HG03095 (cell line): Measurements from ENCODE around the gene ACAD9.
"Not testable (repeated sequence)": the region's sequence is repeated elsewhere in the genome, so short reads cannot be mapped to it uniquely, and the experiment has no call there.

Experiments used
- ATAC-seq: cut with Tn5 transposase; IDR thresholded peaks from one replicate; pipeline ENCODE4 v1.9.1; 2021; ENCODE audit warnings: moderate library complexity; ENCODE audit not compliant: unreplicated experiment

Gene ACAD9

DNA sequence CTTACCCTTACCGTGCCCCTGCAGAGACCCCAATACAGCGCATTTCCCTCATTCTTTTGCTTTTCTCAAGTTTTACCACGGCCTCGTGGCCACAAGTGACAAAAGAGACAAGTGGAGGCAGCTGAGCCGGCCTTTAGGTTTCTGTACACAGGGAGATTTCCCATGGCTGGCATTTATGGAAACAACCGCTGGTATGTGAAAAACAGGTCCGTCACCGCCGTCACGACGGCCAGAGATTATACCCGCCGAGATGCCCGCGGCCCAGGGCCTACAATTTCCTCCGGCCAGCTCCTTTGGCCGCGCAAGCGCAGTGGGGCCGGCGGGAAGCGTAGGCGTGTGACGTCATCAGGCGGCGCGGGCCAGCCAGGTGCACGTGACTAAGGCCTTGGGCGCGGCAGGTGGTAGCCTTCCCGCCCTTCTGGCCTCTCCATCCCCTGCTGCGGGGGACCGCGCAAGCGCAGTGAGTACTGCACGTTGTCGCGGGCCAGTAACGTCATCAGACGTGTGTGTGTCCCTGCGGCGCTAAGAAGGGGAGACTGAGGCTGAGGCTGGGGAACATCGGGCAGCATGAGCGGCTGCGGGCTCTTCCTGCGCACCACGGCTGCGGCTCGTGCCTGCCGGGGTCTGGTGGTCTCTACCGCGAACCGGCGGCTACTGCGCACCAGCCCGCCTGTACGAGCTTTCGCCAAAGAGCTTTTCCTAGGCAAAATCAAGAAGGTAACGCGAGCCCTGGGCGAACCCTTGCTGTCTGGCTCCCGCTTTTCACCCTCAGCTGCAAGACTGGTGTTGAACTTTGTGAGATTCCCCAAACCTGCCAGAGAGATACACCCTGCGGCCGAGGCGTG is at the start of gene ACAD9:
Gene ACAD9, plus strand, starts transcription at position 496 of the 845 bp plus-strand sequence. Its CDS starts 72 bp downstream, at position 568.
- ATAC-seq: peak; percentile 74

DNA sequence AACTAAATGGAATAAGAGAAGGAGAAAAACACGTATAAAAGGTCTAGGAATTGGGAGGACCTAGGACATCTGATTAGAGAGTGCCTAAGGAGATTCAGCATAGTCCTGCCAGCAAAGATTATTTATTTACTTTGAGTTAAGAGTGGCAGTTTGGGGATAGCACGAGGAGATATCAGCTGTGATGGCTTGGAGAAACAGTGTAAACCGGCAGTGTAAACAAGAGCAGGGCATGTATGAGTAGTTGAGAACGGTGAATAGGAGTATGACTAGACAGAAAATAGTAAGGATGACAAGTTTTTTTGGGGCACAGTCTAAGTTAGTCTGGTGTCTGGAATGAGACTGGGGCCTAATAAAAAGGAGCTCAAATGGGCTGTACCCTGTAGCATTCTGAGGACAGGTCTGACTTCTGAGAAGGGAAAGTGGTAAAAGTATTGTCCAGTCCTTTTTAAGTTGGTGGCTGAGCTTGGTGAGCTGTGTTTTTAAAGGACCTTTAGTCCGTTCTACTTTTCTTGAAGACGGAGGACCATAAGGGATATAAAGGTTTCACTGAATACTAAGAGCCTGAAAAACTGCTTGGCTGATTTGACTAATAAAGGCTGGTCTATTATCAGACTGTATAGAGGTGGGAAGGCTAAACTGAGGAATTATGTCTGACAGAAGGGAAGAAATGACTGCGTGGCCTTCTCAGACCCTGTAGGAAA is 49.3 kb upstream of the ACAD9 start:
- ATAC-seq: not testable (repeated sequence)

DNA sequence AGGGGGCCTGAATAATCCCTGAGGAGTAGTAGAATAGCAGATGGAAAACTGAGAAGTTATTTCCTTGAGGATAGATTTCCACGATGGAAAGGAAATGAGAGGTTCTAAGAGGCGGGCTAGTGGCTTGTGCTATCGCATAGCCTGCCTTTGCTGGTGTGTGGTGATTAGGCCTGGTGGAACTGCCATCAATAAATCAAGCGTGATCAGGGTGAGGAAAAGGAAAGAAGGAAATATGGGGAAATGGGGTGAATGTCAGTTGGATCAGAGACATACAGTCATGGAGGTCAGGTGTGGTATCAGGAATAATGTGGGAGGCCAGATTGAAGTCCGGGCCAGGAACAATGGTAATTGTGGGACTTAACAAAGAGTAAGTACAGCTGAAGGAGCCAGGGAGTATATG is 48.7 kb upstream of the ACAD9 start:
- not testable (repeated sequence) for ATAC-seq

DNA sequence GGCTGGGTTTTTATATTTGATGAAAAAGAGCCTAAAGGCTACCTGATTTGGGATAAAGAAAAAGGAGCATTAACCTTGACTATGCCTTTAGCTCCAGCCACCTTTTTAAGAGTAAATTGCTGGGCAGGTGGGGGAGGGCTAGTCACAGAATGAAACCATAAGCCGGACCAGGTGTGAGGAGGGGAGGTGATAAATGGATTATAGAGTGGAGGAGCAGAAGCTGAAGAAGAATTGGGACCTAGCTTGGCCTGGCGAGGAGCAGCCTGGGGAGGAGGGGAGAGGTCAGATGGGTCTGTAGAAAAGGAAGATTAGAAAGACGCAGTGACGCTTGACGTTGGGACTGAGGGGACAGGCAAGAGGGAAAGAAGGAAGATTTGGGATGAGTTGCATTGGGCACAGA is 46.4 kb upstream of the ACAD9 start:
- not testable (repeated sequence) for ATAC-seq

DNA sequence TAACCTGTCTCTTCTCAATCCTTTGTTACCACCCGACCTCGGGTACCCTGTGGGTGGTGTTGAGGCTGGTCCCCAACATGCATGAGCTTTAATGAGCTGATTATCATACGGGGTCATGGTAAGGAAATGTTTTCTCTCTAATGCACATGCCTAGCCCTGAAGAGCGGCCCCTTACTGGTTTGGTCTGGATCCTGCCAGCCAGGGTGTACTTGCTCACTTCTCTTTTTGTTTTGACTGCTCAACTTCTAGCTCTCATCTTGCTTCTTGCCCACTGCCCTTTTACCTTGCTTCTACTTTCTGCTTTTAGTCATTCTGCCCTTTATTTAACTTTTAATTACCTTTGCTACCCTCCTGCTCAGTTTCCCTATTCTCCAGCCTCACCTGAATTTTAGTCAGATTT is 44.3 kb upstream of the ACAD9 start:
- ATAC-seq: no peak

DNA sequence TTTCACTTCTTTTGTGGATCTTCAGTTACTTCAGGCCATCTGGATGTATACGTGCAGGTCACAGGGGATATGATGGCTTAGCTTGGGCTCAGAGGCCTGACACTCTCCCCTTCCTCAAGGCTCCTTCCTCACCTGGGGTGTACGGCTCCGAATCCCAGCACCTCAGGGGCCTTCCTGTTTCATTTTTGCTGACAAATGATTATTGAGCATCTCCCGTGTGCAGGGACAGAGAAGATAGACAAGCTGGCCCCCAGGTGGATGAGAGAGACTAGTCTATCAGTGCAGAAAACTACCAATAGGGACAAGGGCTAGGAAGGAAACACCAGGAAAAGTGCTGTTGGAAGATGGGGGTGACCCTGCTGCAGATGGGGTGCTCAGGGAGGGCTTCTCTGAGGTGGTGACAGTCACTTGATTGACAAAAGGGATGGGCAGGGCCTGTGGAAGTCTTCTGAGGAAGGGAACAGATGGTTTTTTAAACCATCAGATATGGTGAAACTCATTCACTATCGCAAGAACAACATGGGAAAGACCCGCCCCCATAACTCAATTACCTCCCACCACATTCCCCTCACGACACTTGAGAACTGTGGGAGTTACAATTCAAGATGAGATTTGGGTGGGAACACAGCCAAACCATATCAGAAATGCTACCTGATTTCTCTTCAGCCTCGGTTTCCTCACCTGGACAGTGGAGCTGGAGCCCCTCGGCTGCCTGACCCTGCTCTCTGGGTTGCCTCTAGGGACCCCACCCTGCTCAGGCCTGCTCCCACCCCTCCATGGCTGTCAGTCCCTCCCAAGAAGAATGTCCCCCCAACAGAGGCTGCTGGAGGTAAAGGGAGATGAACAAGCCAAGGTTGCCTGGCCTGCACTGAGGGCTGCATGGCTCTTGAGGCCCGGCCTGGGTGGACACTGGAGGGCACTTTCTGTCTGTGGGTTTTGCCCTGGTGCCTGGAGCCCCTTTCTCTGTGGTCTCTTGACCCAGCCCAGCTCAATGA is 37.2 kb upstream of the ACAD9 start:
- ATAC-seq: no peak

DNA sequence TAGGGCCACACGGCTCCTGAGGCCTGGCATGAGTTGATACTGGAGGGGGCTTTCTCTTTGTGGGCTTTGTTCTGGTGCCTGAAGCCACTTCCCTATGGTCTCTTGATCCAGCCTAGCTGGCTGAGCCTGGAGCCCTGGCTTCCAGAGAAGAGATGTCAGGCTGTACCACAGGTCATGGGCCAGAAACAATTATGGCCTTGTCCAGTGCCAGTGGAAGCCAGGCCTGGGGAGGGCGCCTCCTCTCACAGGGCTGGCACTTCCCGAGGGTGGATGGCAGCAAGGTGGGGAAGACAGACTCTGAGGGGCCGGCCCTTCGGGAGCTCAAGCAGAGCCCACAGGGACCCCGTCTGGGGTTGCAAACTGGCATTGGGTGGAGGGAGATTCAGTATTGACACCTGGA is 34.9 kb upstream of the ACAD9 start:
- ATAC-seq: no peak

DNA sequence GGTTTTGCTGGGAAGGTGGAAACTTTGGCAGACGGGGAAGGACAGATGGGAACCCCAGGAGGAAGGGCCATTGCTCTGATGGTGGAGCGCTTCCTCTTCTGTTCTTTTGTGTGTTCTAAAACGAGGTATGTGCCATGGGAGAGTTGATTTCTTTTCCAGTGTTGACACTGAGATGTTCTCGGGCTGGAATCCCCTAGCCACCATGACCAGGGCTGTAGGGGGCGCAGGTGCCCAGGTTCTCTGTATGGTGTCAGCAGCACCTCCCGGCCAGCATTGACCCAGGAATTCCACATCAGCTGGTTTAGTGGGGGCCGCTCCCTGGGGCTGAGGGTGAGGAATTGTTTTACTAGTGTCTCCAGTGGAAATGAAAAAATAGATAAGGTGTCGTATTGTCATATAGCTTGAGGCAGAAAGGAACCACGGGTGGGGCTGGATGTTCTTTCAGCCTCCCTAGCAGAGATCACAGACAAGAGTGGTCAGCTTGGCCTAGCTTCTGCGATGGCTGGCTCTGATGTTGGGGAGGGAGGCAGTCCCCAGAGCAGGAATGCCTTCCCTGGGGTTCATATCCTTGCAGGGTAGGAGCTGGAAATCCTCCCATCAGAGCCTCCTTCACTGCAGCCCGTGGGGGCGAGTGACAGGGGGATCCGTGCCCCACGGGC is 34.2 kb upstream of the ACAD9 start:
- ATAC-seq: no peak

DNA sequence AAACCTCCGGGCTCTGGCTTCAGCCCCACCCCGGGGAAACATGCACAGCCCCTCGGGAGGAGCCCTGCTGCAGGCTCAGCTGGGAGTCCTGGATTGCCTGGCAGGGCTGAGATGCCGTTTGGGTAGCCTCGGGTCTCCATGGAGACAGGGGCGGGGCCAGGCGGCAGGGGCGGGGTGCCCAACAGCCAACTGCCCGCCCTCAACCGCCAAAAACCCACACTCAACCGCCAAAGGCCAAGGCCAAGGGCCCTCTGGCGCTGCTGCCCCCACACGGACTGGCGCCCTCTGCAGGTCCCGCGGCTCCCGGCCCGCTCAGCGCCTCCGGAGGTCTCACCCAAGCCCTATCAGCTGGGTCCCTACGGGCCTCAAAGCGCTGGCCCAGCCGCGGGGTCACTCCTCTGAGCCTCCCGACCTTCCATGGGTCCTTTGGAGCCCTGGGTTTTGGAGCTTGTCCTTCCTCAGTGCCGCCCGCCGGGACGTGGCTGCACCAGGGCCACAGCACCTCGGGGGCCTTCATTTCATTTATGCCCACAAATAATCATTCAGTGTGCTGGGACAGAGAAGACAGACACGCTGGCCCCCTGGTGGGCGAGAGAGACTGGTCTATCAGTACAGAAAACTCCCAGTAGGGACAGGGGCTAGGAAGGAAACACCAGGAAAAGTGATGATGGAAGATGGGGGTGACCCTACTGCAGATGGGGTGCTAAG is 33.5 kb upstream of the ACAD9 start:
- peak; percentile 57 for ATAC-seq

DNA sequence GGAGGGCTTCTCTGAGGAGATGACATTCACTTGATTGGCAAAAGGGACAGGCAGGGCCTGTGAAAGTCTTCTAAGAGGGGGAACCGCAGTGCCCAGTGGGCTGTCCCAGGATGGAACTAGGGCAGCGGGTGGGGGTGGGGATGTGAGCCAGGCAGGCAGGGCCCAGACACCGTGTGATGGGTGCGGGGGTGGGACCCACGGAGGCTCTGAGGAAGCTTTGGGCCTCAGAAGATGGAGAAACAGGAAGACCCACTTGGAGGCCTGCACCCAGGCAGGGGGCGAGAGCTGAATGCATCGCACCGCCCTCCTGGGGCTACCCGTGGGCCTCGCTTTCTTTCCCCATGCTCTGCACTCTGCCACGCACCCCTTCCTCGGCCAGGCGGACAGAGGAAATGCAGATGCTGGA is 32.9 kb upstream of the ACAD9 start:
- ATAC-seq: peak; percentile 8

DNA sequence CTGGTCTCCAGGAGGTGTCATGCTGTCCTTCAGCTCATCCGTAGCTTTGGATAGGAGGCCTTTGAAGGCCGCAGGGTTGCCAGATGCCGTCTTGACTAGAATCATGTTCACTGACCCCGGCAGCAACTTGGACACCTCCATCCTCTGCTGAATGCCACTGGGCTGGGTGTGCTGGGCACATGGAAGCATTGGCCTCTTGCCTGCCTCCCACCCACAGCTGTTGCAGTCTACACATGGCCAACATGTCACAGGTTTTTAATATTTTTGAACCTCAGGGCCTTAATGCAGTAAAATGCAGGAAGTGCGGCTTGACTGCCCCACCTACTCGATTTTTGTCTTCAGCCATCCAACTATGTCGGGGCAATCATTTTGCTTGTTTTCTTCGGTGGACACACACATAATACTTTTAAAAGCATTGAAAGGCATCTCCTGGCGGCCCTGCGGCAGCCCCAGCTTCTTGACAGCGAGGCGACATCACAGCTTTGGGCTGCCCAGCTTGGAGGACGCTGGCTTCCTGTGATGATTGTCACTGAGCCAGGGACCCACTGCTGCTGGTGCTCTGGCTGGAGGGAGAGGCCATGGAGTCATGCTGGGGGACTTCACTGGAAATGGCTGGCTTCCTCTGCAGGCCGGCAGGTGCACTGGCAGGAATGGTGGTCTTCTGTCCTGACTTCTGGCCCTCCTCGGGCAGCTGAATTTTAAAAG is 31.6 kb upstream of the ACAD9 start:
- no peak for ATAC-seq

DNA sequence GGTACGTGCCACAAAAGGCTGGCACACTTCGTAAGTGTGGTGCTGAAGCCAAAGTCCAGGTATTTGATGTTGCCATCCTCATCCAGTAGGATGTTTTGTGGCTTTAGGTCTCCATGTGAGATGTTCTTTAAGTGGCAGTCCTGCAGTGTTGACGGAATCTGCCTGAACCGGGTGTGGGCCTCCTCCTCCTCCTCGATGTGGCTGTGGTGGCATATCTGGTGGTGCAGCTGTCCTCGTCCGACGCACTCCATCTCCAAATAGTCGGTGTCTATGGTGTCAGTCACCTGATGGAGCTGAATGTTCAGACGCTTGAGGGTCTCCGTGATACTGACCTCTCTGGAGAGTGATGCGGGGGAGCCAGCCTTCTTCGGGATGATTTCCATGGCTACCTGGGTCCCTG is 30.5 kb upstream of the ACAD9 start:
- no peak for ATAC-seq

DNA sequence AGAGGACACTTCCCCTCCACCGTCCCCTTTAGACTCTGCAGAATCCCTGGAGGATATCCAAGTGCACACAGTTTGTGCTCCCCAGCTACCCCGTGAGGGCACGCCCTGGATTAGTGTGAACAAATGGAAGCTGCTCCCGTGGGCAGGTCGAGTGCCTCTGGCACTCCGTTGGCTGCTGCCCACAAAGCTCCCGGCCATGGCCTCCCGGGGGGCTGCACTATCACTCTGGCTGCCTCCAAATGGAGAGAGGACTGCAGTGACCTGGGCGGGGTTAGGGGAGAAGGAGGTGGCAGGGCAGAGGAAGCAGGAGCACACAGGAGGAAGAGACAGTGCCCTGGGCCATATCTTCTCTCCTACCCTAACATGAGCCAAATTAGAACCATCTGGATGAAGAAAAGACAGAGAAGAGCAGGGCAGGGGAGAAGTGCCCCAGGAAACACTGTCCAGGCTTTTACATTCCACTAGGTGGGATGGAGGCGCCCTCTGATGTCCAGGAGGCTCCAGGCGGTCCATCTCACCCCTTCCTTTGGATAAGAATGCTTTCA is 29.4 kb upstream of the ACAD9 start:
- ATAC-seq: no peak

DNA sequence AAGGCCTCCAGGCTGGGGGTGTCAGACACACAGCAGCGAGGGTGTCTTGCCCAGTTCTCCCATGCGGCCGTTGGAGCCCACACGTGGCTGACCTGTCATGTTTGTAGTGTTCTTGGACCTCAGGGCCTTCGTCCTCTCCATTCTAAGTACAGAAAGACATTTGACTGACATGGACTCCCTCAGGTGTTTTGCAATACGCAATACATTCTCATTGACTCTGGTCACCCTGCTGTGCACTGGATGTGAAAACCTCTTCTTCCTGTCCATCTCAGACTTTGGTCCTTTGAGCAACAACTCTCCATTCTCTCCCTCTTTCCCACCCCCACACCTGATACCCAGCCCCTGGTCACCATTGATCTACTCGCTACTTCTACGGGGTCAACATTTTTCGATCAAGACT is 28.9 kb upstream of the ACAD9 start:
- no peak for ATAC-seq

DNA sequence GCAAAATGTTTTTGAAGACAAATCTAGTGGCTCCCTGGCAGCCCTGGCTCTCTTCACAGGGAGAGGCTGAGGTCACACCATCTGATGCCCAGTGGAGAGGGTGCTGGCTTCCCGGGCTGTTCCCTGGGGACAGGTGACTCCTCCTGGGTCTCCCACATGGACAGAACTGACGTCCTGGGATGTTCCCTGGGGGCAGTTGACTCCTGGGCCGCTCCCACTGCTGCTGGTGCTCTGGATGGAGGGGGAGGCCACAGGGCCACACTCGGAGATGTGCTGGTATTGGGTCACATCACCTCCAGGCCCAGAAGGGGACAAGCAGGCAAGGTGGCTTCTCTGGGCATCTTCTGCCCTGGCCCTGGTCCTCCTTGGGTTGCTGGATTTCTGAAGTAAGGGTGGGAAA is 27.8 kb upstream of the ACAD9 start:
- no peak for ATAC-seq

DNA sequence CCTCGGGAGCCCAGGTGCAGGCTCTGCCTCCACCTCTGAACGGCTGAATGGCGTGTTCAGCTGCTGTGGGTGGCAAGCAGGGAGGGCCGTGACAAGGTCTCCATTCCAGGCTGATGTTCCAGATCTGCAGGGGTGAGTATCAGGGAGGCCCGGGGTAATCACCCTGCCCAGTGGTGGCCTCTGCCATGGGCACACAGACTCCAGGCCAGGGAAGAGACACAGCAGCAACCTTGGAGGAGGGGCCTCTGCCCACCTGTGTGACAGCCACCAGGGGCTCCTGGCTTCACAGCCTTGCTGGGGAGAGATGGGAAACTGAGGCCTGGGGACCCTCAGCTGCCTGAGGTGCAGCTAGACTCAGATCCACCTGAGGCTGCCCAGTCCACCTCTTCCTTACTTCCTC is 25.6 kb upstream of the ACAD9 start:
- no peak for ATAC-seq

DNA sequence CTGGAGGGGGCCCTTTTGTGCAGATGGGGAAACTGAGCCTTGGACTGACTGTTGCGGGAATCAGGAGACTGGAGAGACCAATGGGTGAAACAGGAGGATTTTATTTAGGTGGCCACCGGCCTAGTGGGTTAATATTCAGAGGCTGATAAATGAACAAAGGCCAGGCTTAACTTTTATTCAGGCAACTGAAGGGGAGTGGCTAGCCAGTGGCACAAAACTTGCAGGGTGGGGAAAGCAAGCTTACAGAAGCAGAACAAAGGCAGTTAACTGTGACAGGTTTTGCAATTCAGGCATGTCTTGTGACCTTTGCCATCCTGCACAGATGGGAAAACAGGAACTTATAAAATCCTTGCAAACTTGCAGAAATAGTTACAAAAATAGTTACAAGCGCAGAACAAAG is 24.9 kb upstream of the ACAD9 start:
- no peak for ATAC-seq

DNA sequence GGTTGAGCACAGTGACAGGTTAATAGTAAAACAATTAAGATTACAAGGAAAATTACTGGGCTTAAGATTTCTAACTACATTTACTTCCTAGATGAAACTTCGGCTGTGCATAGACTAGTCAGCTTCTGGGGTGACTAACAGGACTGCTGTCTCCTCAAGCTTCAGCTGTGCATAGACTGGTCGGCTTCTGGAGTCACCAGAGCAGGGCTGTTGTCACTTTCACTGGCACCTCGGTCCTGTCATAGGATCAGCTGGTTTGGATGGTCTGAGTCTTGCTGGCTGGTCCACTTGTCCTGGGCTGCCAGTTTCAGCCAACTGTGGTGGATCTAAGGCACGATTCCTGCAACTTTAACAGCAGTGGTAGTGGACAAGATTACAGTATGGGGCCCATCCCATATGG is 23.9 kb upstream of the ACAD9 start:
- no peak for ATAC-seq

DNA sequence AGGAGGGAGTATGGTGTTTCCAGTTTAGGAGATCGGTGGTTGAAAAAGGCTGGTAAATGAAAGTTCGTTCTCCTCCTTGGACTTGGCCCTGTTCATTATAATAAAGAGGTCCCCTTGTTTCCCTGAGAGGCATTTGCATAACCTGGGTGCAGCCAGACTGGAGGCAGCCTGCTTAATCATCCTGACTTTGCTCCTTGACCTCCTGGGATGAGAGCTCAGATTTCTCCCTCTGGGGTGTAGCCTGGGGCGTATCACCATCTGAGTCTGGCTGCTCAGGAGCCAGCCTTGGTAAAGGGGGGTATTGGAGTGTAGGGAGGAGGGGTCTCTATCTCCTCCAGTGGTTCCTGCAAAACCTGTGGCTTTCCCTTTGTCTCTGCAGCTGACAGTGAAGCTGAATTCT is 21.3 kb upstream of the ACAD9 start:
- no peak for ATAC-seq
